ENCODE results near the gene FSTL1.

GRCh38 chr3:120462409-120462959 is 11.7 kb upstream of the FSTL1 start:
- TF ChIP-seq, protein P1, sequence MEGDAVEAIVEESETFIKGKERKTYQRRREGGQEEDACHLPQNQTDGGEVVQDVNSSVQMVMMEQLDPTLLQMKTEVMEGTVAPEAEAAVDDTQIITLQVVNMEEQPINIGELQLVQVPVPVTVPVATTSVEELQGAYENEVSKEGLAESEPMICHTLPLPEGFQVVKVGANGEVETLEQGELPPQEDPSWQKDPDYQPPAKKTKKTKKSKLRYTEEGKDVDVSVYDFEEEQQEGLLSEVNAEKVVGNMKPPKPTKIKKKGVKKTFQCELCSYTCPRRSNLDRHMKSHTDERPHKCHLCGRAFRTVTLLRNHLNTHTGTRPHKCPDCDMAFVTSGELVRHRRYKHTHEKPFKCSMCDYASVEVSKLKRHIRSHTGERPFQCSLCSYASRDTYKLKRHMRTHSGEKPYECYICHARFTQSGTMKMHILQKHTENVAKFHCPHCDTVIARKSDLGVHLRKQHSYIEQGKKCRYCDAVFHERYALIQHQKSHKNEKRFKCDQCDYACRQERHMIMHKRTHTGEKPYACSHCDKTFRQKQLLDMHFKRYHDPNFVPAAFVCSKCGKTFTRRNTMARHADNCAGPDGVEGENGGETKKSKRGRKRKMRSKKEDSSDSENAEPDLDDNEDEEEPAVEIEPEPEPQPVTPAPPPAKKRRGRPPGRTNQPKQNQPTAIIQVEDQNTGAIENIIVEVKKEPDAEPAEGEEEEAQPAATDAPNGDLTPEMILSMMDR (IDR thresholded peaks at IDR 0.05): no peak
- TF ChIP-seq ZFX (IDR thresholded peaks at IDR 0.05; ENCODE audit: borderline replicate concordance): no peak

Measured in 22Rv1 (cell line).